Tibial artery (tissue), 4 donors: Measurements from ENCODE around the gene CERS6.

ENCODE experiments used
- DNase-seq, 2 donors: peaks; one replicate each; pipeline ENCODE4 v3.0.0-alpha.2; 2019
- H3K27ac ChIP-seq, 2 donors: fragments of 200-600 bp; sonication (generic) in 1 of 2; 1 replicate in 1 of 2; 2 replicates in 1 of 2; pipeline ENCODE4 v1.5.1; 2018 to 2019; ENCODE audit warnings: mild to moderate bottlenecking in 1 of 2
- H3K27me3 ChIP-seq, 2 donors: fragments of 200-600 bp; sonication (generic) in 1 of 2; one replicate each; pipeline versions ENCODE4 v1.5.1 to v1.6.0; 2016 to 2019
- H3K36me3 ChIP-seq, 3 donors: fragments of 200-600 bp; sonication (generic) in 2 of 3; one replicate each; pipeline ENCODE4 v1.5.1; 2016 to 2019; ENCODE audit warnings: mild to moderate bottlenecking in 2 of 3
- H3K4me1 ChIP-seq, 4 donors: fragments of 200-600 bp; sonication (generic) in 2 of 4; 1 replicate in 3 of 4; 2 replicates in 1 of 4; pipeline ENCODE4 v1.5.1; 2016 to 2019
- H3K4me3 ChIP-seq, 2 donors: fragments of 200-600 bp; sonication (generic) in 1 of 2; 1 replicate in 1 of 2; 2 replicates in 1 of 2; pipeline ENCODE4 v1.5.1; 2018 to 2019; ENCODE audit warnings: mild to moderate bottlenecking in 2 of 2
- H3K9me3 ChIP-seq, 3 donors: fragments of 200-600 bp; sonication (generic) in 1 of 3; one replicate each; pipeline ENCODE4 v1.5.1; 2016 to 2019
- intact Hi-C: fragments of 100-400 bp; cut with DNase I; formaldehyde crosslinking; loops from one replicate; pipeline ENCODE4 v1.15.0; 2023; ENCODE audit warnings: low total_unique reads
- TF ChIP-seq, protein P1 (sequence below), 2 experiments: fragments of 200-600 bp in 1 of 2; fragments of 450-650 bp in 1 of 2; IDR thresholded peaks; one replicate each; pipeline ENCODE4 v1.5.1; 2017 to 2019; ENCODE audit warnings: antibody characterized with exemption in 2 of 2, mild to moderate bottlenecking in 1 of 2, moderate library complexity in 1 of 2

The CERS6 gene

GRCh38 chr2:168706806-168707205, 250.7 kb downstream of the CERS6 start:
- H3K36me3 ChIP-seq = no peaks in the 10 kb centered on the region
- no peaks in the 10 kb centered on the region for H3K4me1 ChIP-seq
- TF ChIP-seq, protein P1, sequence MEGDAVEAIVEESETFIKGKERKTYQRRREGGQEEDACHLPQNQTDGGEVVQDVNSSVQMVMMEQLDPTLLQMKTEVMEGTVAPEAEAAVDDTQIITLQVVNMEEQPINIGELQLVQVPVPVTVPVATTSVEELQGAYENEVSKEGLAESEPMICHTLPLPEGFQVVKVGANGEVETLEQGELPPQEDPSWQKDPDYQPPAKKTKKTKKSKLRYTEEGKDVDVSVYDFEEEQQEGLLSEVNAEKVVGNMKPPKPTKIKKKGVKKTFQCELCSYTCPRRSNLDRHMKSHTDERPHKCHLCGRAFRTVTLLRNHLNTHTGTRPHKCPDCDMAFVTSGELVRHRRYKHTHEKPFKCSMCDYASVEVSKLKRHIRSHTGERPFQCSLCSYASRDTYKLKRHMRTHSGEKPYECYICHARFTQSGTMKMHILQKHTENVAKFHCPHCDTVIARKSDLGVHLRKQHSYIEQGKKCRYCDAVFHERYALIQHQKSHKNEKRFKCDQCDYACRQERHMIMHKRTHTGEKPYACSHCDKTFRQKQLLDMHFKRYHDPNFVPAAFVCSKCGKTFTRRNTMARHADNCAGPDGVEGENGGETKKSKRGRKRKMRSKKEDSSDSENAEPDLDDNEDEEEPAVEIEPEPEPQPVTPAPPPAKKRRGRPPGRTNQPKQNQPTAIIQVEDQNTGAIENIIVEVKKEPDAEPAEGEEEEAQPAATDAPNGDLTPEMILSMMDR (IDR thresholded peaks at IDR 0.05) = no peak
- no peak for DNase-seq
- H3K4me3 ChIP-seq = no peak overlapping the region
- H3K27ac ChIP-seq = no peak overlapping the region
- no peaks in the 10 kb centered on the region for H3K9me3 ChIP-seq
- no peaks in the 10 kb centered on the region for H3K27me3 ChIP-seq
- intact Hi-C loops = no loop called here

DNA sequence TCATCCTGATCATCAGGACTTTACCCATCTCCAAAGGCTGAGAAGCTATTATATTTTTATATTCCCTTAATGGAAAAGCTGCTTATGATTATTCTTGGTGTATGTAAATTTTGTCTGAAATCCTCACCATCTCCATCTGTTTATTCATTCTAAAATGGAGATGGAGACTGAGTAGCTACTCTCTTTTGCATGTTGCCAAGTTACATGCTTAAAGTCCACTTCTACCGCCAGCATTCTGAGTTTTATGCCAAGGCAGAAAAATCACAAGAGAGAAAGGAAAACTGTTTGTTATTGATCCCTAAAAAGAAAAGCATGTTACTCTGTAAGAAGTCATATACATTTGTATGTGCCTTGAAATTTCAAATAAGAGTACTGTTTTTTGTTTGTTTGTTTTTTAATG, 252.0 kb downstream of the CERS6 start:
- intact Hi-C loops = no loop called here
- no peaks in the 10 kb centered on the region for H3K9me3 ChIP-seq

DNA sequence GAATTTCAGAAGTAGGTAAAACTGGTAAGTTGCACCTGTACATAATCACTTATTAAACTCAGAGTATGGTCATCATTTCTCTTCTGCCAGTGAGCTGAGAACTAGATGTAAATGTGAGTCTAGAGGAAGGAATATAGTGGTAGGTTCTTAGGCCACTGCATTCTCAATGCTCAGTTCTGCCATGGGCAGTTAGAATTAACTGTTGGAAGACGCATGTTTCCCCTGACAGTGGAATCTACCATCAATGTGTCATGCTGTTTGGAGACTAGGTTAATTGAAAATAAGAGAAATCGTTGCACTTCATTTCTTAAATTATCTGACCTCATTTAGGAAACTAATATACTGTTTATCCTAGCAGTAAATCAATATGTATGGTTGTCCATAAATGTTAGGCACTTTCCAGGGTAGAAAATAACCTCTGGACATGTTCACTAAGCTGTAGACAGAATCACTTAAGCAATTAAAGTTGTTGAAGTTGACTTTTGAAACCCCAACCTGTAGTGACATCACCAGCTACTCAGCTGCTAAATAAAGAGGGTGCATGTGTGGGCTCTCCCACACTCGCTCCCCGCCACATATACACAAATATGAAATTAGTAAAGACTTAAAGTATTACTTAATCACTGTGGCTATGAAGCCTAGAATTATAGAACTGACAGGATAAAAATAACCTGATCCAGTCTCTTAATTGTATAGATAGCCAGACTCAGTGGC, 254.8 kb downstream of the CERS6 start:
- intact Hi-C loops = no loop called here

More for the DNA sequence above, 252.0 kb downstream of the CERS6 start:
- no peak for DNase-seq
- Histone ChIP-seq H3K4me1 (no peaks in the 10 kb centered on the region), H3K27ac (no peak overlapping the region), H3K36me3 (no peaks in the 10 kb centered on the region), H3K27me3 (no peaks in the 10 kb centered on the region), H3K4me3 (no peak overlapping the region)
- TF ChIP-seq, protein P1 (IDR thresholded peaks at IDR 0.05) = no peak

DNA sequence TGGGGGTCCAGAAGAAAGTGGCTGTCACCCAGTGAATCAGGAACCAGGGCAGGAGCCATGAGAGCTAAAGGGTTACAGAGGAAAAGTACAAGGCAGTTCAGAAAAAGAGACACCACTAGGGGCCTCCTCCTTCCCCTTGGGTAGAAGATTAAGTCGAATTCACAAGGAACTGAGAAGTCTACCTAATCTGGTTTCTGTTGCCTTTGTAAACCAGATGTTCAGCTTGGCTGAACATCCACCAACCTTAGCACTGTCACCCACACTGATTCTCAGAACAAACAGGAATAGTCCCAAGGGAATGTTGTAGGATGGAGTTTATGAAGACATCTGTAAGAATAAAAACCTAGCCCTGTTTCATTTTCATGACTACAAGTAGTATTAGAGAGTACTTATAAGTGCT, 256.0 kb downstream of the CERS6 start:
- Histone ChIP-seq H3K27ac (no peak overlapping the region), H3K27me3 (no peaks in the 10 kb centered on the region), H3K36me3 (no peaks in the 10 kb centered on the region), H3K4me3 (no peak overlapping the region), H3K9me3 (no peaks in the 10 kb centered on the region), H3K4me1 (peaks cover 0 to 9% (median 0%) of the 10 kb centered on the region in 4 donors)
- intact Hi-C loops = no loop called here
- TF ChIP-seq, protein P1 (IDR thresholded peaks at IDR 0.05) = no peak
- no peak for DNase-seq

More for the DNA sequence above, 254.8 kb downstream of the CERS6 start:
- H3K27ac ChIP-seq = no peak overlapping the region
- no peaks in the 10 kb centered on the region for H3K9me3 ChIP-seq
- H3K4me3 ChIP-seq = no peak overlapping the region
- H3K36me3 ChIP-seq = no peaks in the 10 kb centered on the region
- no peak for DNase-seq
- no peaks in the 10 kb centered on the region for H3K27me3 ChIP-seq
- TF ChIP-seq, protein P1 (IDR thresholded peaks at IDR 0.05) = no peak
- H3K4me1 ChIP-seq = no peaks in the 10 kb centered on the region

DNA sequence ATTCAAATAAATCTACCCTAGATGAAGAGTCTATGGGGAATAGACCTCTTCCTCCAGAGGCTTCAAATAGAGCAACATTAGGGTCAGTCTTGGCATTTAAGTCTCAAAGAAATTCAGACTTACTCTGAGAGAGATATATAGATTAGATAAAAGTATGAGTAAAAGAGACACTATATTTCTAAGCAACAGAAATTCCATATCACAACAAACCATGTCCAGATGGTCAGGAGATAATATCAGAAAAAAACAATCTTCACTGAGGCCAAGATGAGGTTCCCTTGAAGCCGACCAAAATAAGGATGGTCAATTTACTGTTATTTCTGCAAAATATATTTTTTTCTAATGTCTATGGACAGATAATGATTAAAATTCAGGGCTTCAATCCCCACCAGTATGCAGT, 257.3 kb downstream of the CERS6 start:
- no peak for DNase-seq
- H3K27ac ChIP-seq = no peak overlapping the region
- TF ChIP-seq, protein P1 (IDR thresholded peaks at IDR 0.05) = no peak
- intact Hi-C loops = no loop called here
- peaks cover 0 to 21% (median 0%) of the 10 kb centered on the region in 4 donors for H3K4me1 ChIP-seq
- H3K4me3 ChIP-seq = no peak overlapping the region
- H3K36me3 ChIP-seq = no peaks in the 10 kb centered on the region
- H3K27me3 ChIP-seq = no peaks in the 10 kb centered on the region
- H3K9me3 ChIP-seq = no peaks in the 10 kb centered on the region
